ENCODE data around the gene DNMT1.

The DNMT1 gene

GRCh38 chr19:10141479-10141878 is 53.3 kb downstream of the DNMT1 start:
- no peak for DNase-seq (ENCODE audit: low read depth)

- no peak for DNase-seq (ENCODE audit: low read depth)
Measured at GRCh38 chr19:10139952-10140351, 54.8 kb downstream of the DNMT1 start.

GRCh38 chr19:10138879-10139795 is 55.6 kb downstream of the DNMT1 start:
- DNase-seq (ENCODE audit: low read depth): no peak

GRCh38 chr19:10137751-10138682 is 56.7 kb downstream of the DNMT1 start:
- DNase-seq (ENCODE audit: low read depth): no peak

GRCh38 chr19:10136936-10137335 is 57.8 kb downstream of the DNMT1 start:
- no peak for DNase-seq (ENCODE audit: low read depth)

- DNase-seq (ENCODE audit: low read depth): no peak
Measured at GRCh38 chr19:10135551-10136334, 59.0 kb downstream of the DNMT1 start.

GRCh38 chr19:10134040-10134439 is 60.7 kb downstream of the DNMT1 start:
- DNase-seq (ENCODE audit: low read depth): no peak

GRCh38 chr19:10133596-10133995 is 61.2 kb downstream of the DNMT1 start:
- no peak for DNase-seq (ENCODE audit: low read depth)

GRCh38 chr19:10132905-10133304 is 61.8 kb downstream of the DNMT1 start:
- DNase-seq (ENCODE audit: low read depth): no peak

- DNase-seq (ENCODE audit: low read depth): no peak
Measured at GRCh38 chr19:10126213-10126639, 68.5 kb downstream of the DNMT1 start.

GRCh38 chr19:10124429-10124828 is 70.3 kb downstream of the DNMT1 start:
- no peak for DNase-seq (ENCODE audit: low read depth)

GRCh38 chr19:10122045-10122444 is 72.7 kb downstream of the DNMT1 start:
- DNase-seq (ENCODE audit: low read depth): no peak

GRCh38 chr19:10120538-10121189 is 74.1 kb downstream of the DNMT1 start:
- no peak for DNase-seq (ENCODE audit: low read depth)

GRCh38 chr19:10118960-10119359 is 75.8 kb downstream of the DNMT1 start:
- DNase-seq (ENCODE audit: low read depth): no peak

- DNase-seq (ENCODE audit: low read depth): no peak
Measured at GRCh38 chr19:10116866-10117616, 77.7 kb downstream of the DNMT1 start.

- DNase-seq (ENCODE audit: low read depth): no peak
Measured at GRCh38 chr19:10116085-10116865, 78.5 kb downstream of the DNMT1 start.

GRCh38 chr19:10115392-10116084 is 79.2 kb downstream of the DNMT1 start:
- DNase-seq (ENCODE audit: low read depth): no peak

- DNase-seq (ENCODE audit: low read depth): no peak
Measured at GRCh38 chr19:10114651-10115391, 79.9 kb downstream of the DNMT1 start.
